AG09319 (cell line): ENCODE data around the gene EHD2.
"Not testable (repeated sequence)": the region's sequence is repeated elsewhere in the genome, so short reads cannot be mapped to it uniquely, and the experiment has no call there.

Source experiments
- DNase-seq: peaks from one replicate; pipeline ENCODE4 v3.0.0-alpha.2; 2010; ENCODE audit warnings: low read depth; ENCODE audit errors: extremely low read depth
- TF ChIP-seq, protein P1 (sequence below): IDR thresholded peaks from 2 replicates; pipeline ENCODE4 v1.5.1; 2011; ENCODE audit warnings: low read depth, mild to moderate bottlenecking, inconsistent platforms, low read length, moderate library complexity

EHD2 gene

DNA sequence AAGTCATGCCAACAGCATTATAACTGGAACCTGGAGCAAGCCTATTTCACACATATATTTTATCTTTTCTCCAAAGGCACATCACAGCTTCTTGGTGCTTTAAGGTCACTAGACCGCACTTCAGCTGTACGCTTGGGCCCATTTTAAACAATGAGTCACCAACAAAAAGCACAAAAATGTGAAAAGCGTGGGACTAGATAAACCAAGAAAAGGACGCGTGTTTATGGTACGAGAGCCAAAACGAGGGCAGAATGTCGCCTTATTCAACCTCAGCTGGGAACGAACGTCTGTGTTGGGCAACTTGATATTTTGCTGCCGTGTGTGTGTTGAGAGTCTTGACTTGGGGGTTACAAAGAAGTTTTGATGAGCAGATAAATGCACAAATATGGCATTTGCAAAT lies 9.2 kb upstream of the EHD2 start:
- TF ChIP-seq, protein P1, sequence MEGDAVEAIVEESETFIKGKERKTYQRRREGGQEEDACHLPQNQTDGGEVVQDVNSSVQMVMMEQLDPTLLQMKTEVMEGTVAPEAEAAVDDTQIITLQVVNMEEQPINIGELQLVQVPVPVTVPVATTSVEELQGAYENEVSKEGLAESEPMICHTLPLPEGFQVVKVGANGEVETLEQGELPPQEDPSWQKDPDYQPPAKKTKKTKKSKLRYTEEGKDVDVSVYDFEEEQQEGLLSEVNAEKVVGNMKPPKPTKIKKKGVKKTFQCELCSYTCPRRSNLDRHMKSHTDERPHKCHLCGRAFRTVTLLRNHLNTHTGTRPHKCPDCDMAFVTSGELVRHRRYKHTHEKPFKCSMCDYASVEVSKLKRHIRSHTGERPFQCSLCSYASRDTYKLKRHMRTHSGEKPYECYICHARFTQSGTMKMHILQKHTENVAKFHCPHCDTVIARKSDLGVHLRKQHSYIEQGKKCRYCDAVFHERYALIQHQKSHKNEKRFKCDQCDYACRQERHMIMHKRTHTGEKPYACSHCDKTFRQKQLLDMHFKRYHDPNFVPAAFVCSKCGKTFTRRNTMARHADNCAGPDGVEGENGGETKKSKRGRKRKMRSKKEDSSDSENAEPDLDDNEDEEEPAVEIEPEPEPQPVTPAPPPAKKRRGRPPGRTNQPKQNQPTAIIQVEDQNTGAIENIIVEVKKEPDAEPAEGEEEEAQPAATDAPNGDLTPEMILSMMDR, result no peak
- DNase-seq, result no peak

DNA sequence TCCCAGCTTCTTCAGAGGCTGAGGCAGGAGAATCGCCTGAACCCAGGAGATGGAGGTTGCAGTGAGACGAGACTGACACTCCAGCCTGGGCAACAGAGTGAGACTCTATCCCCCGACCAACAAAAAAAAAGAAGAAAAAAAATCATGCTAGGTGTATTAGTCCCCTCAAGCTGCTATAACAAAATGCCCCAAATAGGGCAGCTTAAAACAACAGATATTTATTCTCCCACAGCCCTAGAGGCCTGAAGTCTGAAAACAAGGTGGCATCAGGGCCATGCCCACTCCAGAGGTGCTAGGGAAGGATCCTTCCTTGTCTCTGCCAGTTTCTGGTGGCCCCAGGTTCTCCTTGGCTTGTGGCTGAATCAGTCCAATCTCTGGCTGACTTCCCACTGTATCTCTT lies 8.6 kb upstream of the EHD2 start:
- no peak for DNase-seq
- TF ChIP-seq, protein P1, result no peak

DNA sequence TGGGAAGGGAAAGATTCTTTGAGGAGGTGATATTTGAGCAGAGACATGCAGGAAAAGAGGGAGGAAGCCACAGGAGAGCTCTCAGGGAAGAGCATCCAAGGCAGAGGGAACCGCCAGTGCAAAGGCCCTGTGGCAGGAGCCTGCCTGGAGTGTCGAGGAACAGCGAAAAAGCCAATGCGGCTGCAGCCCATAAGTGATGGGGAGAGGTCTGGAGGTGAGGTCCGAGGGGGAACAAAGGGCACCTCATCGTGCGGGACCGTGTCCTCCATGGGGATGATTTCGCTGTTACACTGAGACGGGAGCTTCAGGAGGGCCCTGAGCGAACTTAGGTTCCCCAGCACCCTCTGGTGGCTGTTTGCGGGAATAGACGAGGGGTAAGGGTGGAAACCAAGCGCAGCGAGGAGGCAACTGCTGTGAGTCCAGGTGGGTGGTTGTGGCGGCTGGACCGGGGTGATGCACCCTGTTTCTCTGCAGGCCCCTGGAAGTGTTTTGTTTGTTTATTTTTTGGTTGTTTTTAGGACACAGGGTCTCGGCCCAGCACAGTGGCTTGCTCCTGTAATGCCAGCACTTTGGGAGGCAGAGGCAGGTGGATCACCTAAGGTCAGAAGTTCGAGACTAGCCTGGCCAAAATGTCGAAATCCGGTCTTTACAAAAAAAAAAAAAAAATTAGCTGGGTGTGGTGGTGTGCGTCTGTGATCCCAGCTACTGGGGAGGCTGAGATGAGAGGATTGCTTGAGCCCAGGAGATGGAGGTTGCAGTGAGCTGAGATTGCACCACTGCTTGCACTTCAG lies 5.9 kb upstream of the EHD2 start:
- no peak for DNase-seq
- TF ChIP-seq, protein P1, result peak; percentile 92

DNA sequence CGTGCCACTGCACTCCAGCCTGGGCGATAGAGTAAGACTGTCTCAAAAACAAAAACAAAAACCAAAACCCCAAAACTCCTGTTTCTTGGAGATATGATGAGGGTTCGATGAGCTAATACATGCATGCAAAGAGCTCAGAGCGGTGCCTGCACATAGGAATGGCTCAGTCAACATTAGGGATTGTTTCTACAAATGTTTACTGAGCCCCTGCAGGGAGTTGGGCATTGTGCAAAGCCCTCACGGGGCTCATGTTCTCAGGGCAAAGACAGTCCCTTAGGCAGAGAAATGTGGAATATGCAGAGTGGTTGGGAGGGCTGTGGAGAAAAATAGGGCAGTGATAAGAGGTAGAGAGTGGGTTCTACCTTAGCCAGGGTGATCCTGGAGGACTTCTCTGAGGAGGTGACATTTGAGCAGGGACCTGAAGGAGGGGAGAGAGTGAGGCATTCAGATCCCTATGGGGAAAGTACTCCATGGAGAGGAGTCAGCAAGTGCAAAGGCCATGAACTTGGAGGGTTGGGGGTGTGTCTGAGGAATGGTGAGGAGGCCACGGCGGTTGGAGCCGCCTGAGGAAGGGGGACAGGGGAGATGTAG lies 1.5 kb upstream of the EHD2 start:
- TF ChIP-seq, protein P1, result no peak
- DNase-seq, result no peak

DNA sequence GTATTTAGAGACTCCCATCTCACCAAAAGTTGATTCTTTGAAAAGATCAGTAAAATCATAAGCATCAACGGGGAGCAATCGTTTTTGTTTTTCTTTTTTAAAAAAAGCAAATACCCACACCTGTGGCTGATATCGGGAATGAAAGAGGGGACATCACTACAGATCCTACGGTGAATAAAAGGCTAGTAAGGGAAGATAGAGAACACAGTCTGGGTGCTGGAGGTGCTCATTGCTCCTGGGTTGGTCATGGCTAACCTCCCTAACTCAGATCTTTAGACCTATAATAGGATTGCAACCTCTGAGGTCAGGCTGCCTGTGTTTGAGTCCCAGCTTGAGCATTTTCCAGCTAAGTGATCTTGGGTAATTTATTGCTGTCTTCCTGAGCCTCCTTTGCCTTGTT lies 1.1 kb downstream of the EHD2 start:
- DNase-seq, result no peak
- TF ChIP-seq, protein P1, result no peak

DNA sequence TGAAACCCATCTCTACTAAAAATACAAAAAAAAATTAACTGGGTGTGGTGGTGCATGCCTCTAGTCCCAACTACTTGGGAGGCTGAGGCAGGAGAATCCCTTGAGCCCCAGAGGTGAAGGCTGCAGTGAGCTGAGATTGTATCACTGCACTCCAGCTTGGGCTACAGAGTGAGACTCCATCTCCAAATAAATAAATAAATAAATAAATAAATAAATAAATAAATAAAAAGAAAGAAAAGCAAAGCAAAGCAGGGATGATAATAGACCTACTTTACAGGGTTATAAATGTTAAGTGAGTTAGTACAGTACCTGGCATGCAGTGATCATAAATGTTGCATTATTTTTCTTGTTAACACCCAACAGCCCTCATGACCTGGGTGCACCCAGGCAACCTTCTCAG lies 1.6 kb downstream of the EHD2 start:
- not testable (repeated sequence) for DNase-seq

DNA sequence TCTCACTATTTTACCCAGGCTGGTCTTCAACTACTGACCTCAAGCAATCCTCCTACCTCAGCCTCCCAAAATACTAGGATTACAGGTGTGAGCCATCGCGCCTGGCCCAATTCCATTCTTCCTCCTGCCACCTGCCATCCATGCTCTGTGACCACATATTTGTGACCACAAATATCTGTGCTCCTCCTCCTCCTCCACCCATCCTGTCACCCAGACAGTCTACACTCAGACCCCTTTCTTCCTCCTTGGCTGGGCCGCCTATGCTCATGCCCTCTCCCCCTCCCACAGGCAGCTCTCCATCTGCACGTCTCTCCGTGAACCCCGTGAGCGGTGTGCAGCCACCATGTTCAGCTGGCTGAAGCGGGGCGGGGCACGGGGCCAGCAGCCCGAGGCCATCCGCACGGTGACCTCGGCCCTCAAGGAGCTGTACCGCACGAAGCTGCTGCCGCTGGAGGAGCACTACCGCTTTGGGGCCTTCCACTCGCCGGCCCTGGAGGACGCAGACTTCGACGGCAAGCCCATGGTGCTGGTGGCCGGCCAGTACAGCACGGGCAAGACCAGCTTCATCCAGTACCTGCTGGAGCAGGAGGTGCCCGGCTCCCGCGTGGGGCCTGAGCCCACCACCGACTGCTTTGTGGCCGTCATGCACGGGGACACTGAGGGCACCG lies 3.2 kb downstream of the EHD2 start:
- TF ChIP-seq, protein P1, result no peak
- no peak for DNase-seq

DNA sequence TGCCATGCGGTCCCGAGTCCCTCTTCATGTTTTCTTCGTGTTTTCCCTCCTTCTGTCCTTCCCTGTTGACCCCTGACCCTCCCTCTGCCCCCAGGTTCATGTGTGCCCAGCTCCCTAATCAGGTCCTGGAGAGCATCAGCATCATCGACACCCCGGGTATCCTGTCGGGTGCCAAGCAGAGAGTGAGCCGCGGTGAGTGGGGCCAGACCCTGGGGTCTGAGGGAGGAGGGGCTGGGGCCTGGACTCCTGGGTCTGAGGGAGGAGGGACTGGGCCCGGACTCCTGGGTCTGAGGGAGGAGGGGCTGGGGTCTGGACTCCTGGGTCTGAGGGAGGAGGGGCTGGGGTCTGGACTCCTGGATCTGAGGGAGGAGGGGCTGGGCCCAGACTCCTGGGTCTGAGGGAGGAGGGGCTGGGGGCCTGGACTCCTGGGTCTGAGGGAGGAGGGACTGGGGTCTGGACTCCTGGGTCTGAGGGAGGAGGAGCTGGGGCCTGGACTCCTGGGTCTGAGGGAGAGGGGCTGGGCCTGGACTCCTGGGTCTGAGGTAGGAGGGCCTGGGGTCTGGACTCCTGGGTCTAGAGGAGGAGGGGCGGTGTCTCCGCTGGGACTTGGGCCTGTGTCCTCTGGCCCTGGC lies 5.3 kb downstream of the EHD2 start:
- not testable (repeated sequence) for DNase-seq
